Right lung (tissue), 5 donors: Measurements from ENCODE around the gene HLA-E. TPM values are rescaled to one million over a fixed set of nuclear protein-coding genes. Genes with fewer than 3 reads are reported as not detected.
A peak's percentile ranks its signal among the peaks of the same experiment; 100 is the strongest.
"Not testable (repeated sequence)": the region's sequence is repeated elsewhere in the genome, so short reads cannot be mapped to it uniquely, and the experiment has no call there.

ENCODE experiments used
- DNase-seq, 2 donors: peaks; one replicate each; pipeline ENCODE4 v3.0.0-alpha.2; 2013
- polyA plus RNA-seq, 5 donors: library from polyadenylated mRNA; unstranded; fragments of 120-200 nt; gene quantifications; one replicate each; pipeline versions ENCODE4 v1.2.1 to v1.2.3, GENCODE V29; 2013; ENCODE audit warnings: inconsistent platforms in 1 of 5, low replicate concordance in 1 of 5; ENCODE audit not compliant: insufficient read length in 5 of 5, insufficient read depth in 1 of 5

HLA-E gene
- polyA plus RNA-seq, 5 donors = 169 to 206 (median 201) TPM

DNA sequence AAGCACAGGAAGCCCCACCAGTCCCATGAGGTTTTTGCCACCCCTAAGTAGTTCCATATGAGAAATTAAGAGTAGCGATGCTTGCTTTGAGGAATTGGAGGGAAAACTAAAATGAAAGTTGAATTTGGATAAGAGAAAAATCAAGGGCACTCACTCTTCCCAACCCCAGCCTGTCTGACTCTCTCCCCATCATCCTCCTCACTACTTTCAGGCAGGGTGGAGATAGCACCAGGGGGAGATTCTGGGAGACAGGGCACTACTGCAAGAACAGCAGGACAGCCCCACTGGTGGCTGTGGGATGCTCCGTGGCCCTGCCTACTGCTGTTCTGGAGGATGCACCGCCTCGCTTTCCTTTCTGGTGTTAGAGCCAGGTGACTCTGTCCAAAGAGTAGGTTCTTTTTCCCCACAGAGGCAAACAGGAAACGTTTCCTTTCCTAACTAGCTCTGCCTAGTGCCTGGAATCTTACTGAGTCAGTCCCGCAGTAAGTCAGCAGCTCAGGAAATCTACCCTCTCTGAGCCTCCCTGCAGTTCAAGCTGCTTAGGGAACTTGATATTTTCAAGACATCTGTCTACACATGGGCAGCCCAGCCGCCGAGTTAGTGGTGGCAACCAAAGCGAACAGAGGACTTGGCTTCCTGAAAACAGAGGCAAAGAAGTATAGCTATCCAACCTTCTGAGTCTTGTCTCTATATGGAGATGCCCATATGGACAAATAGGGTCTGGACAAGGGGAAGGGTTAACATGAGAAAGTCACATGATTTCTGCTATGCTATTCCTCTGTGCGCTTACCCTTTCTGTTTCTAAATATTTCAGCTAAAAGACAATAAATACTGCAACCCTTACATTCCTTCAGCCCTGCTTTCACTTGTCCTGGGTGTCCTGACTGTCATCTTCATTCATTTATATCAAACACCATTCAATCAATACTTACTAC, 11.4 kb downstream of the HLA-E start:
- no peak for DNase-seq

DNA sequence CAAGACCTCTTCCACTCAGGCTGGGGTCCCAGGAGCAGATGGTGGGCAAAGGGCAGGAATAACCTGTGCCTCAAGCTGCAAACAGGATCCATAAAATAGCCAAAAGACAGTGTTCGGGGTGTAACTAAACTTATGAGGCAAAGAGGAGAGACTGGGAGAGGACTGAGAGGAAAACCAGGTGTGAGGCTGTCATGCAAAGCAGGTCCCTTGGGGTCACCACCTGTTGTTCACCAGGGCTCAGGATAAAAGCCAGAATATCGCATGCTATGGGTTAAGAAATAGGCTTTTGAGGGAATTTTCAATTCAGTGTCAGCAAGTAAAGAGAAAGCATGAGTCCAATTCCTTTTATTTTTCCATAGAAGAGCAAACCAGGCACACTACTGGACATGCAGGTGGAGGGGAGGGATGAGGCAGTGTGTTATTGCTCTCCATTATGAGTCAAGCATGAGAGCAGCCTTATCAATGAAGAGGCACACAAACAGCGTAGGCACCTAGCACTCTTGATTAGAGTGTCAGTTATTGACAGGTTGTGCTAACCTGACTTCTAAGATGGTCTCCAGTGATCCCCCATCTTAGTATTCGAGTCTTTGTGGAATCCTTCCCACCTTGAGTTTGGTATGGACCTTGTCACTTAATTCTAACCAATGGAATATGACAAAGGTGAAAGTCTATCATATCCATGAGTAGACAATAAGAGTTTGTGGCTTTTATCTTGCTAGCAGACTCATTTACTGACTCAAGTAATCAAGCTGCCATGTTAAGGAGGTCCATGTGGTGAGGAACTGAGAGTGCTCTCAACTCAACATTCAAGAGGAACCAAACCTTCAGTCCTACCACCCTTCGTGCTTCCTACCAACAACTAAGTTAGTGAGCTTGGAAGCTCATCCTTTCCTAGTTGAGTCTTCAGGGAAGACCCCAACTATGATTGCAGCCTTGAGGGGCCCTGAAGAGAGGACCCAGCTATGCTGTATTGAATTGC, 18.8 kb downstream of the HLA-E start:
- no peak for DNase-seq

DNA sequence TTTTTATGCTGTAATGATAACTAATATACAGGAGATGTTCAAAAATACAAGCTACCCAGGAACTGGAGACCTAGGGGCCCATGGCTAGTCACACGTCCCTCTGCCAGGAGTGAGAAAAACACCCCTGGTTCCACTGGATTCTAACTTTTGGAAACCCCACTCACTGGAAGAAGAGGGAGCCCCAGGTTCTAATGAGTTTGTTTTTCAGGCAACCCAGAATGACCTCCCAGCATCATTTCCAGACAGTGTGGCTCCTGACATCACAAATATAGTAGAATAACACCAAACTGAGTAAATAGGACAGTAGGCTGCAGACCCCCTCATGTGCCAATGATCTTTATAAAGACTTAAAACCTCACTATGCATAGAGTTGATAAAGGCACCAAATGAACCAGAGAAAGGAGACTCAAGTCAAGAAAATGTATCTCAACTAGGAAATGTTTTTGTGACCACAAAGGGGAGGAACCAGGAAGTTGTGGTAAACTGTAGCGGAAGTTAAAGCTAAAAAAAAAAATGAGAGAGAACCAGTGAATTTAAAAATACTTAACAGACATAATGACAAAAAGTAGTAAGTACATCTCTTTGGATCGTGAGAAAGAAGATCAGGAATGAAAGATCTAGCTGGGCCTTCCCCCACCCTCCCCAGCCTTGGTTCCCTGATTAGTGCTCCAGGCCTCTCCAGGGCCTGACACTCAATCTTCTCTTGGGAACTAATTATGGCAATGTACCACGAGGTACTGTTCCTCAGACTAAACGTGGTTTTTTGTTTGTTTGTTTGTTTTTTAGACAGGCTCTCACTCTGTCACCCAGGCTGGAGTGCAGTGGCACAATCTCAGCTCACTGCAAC, 19.8 kb downstream of the HLA-E start:
- DNase-seq = no peak

- no peak for DNase-seq
These were observed 21.3 kb downstream of the HLA-E start for GRCh38 chr6:30510419-30511168.

- DNase-seq = no peak
These were observed 21.8 kb downstream of the HLA-E start for GRCh38 chr6:30511169-30511546.

DNA sequence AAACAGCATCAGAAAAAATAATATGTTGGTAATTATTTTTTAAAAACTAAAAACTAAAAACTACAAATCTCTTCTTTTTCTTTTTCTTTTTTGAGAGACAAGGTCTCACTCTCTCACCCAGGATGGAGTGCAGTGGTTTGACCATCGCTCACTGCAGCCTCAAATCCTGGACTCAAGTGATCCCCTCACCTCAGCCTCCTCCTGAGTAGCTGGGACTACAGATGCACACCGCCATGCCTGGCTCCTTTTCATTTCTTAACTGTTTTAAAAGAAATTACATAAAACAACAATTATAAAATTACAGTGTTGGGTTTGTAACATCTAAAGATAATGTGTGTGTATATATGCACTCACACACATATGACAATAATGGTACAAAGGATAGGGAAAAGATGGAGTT, 24.1 kb downstream of the HLA-E start:
- no peak for DNase-seq

DNA sequence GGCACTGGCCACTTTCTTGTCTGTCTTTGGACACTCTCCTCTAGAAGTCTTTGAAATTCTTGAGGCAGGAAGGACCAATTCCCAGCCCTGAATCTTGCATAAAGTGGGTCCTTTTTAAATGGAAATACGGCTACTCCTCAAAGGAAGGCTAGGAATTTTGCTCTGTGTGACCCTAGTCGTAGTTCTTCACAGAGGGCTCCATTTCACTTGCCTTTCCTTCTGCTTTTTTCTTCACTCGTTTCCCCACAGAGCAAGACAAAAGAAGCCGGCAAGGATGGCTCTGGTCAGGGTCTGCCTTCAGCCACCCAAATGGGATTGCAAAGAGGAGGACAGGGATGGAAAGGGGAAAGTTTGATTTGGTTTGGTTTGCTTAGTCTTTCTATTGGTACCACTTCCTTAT, 25.8 kb downstream of the HLA-E start:
- DNase-seq = no peak

GRCh38 chr6:30515944-30516753, 26.8 kb downstream of the HLA-E start:
- peak; percentile 86 to 87 for DNase-seq

DNA sequence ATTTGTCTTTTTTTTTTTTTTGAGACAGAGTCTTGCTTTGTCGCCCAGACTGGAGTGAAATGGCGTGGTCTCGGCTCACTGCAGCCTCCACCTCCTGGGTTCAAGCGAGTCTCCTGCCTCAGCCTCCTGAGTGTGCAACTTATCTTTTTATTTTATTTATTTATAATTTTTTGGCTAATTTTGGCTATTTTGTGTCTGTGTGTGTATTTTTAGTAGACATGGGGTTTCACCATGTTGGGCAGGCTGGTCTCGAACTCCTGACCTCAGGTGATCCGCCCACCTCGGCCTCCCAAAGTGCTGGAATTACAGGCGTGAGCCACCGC, 27.4 kb downstream of the HLA-E start:
- not testable (repeated sequence) for DNase-seq

DNA sequence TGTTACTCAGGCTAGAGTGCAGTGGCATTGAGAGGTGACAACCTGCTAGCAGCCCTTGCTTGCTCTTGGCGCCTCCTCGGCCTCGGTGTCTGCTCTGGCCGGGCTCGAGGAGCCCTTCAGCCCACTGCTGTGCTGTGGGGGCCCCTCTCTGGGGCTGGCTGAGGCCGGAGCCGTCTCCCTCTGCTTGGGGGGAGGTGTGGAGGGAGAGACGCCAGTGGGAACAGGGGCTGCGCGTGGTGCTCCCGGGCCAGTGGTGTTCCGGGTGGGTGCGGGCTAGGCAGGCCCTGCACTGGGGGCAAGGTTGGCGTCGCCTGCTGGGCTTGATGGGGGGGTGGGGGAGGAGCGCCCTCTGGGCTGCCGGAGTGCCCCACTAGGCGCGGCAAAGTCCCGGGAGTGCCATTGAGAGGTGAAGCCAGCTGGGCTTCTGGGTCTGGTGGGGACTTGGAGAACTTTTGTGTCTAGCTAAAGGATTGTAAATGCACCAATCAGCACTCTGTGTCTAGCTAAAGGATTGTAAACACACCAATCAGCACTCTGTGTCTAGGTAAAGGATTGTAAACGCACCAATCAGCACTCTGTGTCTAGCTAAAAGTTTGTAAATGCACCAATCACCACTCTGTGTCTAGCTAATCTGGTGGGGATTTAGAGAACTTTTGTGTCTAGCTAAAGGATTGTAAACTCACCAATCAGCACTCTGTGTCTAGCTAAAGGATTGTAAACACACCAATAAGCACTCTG, 28.6 kb downstream of the HLA-E start:
- DNase-seq = not testable (repeated sequence)

- DNase-seq = not testable (repeated sequence)
These were observed 29.3 kb downstream of the HLA-E start for GRCh38 chr6:30518505-30519145.

- DNase-seq = no peak
These were observed 31.2 kb downstream of the HLA-E start for GRCh38 chr6:30520522-30520921.

GRCh38 chr6:30521082-30521481, 31.8 kb downstream of the HLA-E start:
- not testable (repeated sequence) for DNase-seq

DNA sequence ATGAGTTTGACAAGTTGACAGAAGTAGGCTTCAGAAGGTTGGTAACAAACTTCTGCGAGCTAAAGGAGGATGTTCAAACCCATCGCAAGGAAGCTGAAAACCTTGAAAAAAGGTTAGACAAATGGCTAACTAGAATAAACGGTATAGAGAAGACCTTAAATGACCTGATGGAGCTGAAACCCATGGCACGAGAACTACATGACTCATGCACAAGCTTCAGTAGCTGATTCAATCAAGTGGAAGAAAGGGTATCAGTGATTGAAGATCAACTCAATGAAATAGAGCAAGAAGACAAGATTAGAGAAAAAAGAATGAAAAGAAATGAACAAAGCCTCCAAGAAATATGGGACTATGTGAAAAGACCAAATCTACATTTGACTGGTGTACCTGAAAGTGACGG, 32.6 kb downstream of the HLA-E start:
- DNase-seq = not testable (repeated sequence)

DNA sequence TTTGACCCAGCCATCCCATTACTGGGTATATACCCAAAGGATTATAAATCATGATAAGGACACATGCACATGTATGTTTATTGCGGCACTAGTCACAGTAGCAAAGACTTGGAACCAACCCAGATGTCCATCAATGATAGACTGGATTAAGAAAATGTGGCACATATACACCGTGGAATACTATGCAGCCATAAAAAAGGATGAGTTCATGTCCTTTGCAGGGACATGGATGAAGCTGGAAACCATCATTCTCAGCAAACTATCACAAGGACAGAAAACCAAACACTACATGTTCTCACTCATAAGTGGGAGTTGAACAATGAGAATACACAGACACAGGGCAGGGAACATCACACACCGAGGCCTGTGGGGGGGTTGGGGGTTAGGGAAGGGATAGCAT, 37.1 kb downstream of the HLA-E start:
- DNase-seq = not testable (repeated sequence)

- DNase-seq = not testable (repeated sequence)
These were observed 40.1 kb downstream of the HLA-E start for GRCh38 chr6:30529349-30529875.

- no peak for DNase-seq
These were observed 40.7 kb downstream of the HLA-E start for GRCh38 chr6:30530014-30530413.
